ENCODE results near the gene KCNC1. TPM values are rescaled to one million over a fixed set of nuclear protein-coding genes. Genes with fewer than 3 reads are reported as not detected.

The KCNC1 gene
- total and polyA plus RNA-seq, 2 of the 13 experiments (the other 11 are each of a cell fraction or from before 2014, with no cell fraction given): 0.01 to 0.04 TPM

- TF ChIP-seq NFAT5 (CRISPR knock-in tag; IDR thresholded peaks at IDR 0.05): no peak
- no peak for TF ChIP-seq ZNF317 (CRISPR knock-in tag; IDR thresholded peaks at IDR 0.05)
- no peak for TF ChIP-seq ZBTB26 (CRISPR knock-in tag; IDR thresholded peaks at IDR 0.05; ENCODE audit: borderline replicate concordance)
- no peak for TF ChIP-seq ZNF616 (CRISPR knock-in tag; IDR thresholded peaks at IDR 0.05; ENCODE audit: low read depth)
- no peak for TF ChIP-seq CBX2 (IDR thresholded peaks at IDR 0.05; ENCODE audit: low read depth, low read length)
- no peak for TF ChIP-seq CBX2 (CRISPR knock-in tag; IDR thresholded peaks at IDR 0.05; ENCODE audit: low read depth)
- TF ChIP-seq FOXM1 (CRISPR knock-in tag; IDR thresholded peaks at IDR 0.05): no peak
- TF ChIP-seq PAWR (CRISPR knock-in tag; IDR thresholded peaks at IDR 0.05; ENCODE audit: borderline replicate concordance): no peak
- TF ChIP-seq ZFP36L2 (CRISPR knock-in tag; IDR thresholded peaks at IDR 0.05): no peak
- TF ChIP-seq PREB (CRISPR knock-in tag; IDR thresholded peaks at IDR 0.05): no peak
Observed at GRCh38 chr11:17768547-17768946, 34.0 kb downstream of the KCNC1 start (continued).

Measured in HepG2 (cell line).